Duodenal mucosa (tissue), 2 donors: Measurements from ENCODE around the gene MS4A1.
"Not testable (repeated sequence)": the region's sequence is repeated elsewhere in the genome, so short reads cannot be mapped to it uniquely, and the experiment has no call there.

Experiments
- H3K27ac ChIP-seq: one replicate; pipeline ENCODE4 v1.7.0; 2013; ENCODE audit warnings: low read depth, low read length
- H3K27me3 ChIP-seq, 2 donors: one replicate each; pipeline ENCODE4 v1.7.0; 2013; ENCODE audit warnings: low read length in 2 of 2, control low read depth in 1 of 2; ENCODE audit not compliant: insufficient read depth in 2 of 2, control insufficient read depth in 1 of 2
- H3K36me3 ChIP-seq, 2 donors: one replicate each; pipeline ENCODE4 v1.7.0; 2013; ENCODE audit warnings: low read length in 2 of 2, control low read depth in 1 of 2; ENCODE audit not compliant: insufficient read depth in 2 of 2, control insufficient read depth in 1 of 2
- H3K4me1 ChIP-seq, 2 donors: one replicate each; pipeline ENCODE4 v1.7.0; 2013; ENCODE audit warnings: low read length in 2 of 2, control low read depth in 1 of 2; ENCODE audit not compliant: insufficient read depth in 2 of 2, control insufficient read depth in 1 of 2
- H3K4me3 ChIP-seq, 2 donors: one replicate each; pipeline ENCODE4 v1.7.0; 2013; ENCODE audit warnings: low read length in 2 of 2, low read depth in 1 of 2
- H3K9ac ChIP-seq, 2 donors: one replicate each; pipeline ENCODE4 v1.7.0; 2013; ENCODE audit warnings: low read length in 2 of 2, low read depth in 1 of 2
- H3K9me3 ChIP-seq, 2 donors: one replicate each; pipeline ENCODE4 v1.7.0; 2013; ENCODE audit warnings: low read length in 2 of 2, control low read depth in 1 of 2; ENCODE audit not compliant: control insufficient read depth in 1 of 2

The MS4A1 gene

DNA sequence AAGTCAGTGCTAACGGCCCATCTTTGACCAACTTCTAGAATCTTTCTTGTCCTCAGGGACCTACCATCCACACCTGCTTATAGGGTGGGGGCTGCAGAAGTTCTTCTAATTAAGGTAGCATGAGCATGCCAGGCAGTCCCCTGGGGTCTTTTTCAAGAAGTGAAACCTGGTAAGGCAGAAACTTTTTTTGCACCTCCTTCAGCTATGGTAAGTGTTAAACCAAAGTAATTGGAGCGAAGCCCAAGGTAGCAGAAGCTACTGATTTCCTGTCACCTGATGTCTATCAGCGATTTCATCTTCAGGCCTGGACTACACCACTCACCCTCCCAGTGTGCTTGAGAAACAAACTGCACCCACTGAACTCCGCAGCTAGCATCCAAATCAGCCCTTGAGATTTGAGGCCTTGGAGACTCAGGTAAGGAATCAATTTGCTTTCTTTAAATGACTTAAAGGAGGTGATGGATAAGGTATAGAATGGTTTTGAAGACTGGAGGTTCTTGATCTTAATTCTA is at the start of gene MS4A1:
Gene MS4A1, plus strand, starts transcription at position 317 of the 512 bp plus-strand sequence. CDS start 6,528 bp downstream, outside the sequence.
- no peaks in the 10 kb centered on the region for H3K4me1 ChIP-seq
- H3K27ac ChIP-seq: no peak within 1 kb of the TSS

DNA sequence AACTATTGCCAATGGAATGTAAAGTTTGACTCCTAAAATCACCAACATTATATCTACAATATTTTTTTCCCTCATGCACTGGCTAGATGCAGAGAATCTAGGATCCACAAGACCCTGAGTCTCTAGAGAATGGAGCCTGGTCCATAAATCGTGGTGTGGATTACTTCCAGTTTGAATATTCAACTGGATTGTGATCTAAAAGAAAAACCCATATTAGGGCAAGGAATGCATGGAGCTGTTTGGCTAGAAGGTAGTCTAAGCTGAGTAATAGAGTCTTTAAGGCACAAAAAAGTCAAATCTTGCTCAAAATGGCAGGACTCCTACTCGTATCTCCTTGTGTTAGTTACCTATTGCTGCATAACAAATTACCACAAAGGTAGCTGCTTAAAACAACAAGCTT is 35.6 kb upstream of the MS4A1 start:
- Histone ChIP-seq H3K9me3 (no peaks in the 10 kb centered on the region), H3K4me1 (no peaks in the 10 kb centered on the region), H3K27ac (no peak overlapping the region), H3K27me3 (no peaks in the 10 kb centered on the region), H3K4me3 (no peak overlapping the region), H3K9ac (no peak overlapping the region), H3K36me3 (no peaks in the 10 kb centered on the region)

More for the DNA sequence above, at the start of gene MS4A1:
- Histone ChIP-seq H3K36me3 (no peaks in the 10 kb centered on the region), H3K4me3 (no peak within 1 kb of the TSS), H3K9ac (no peak within 1 kb of the TSS), H3K9me3 (no peaks in the 10 kb centered on the region), H3K27me3 (no peaks in the 10 kb centered on the region)

- Histone ChIP-seq H3K27ac (no peak overlapping the region), H3K9ac (no peak overlapping the region), H3K4me3 (no peak overlapping the region), H3K27me3 (no peaks in the 10 kb centered on the region), H3K9me3 (no peaks in the 10 kb centered on the region), H3K36me3 (no peaks in the 10 kb centered on the region), H3K4me1 (no peaks in the 10 kb centered on the region)
Measured at GRCh38 chr11:60422609-60423008, 33.0 kb upstream of the MS4A1 start.

- Histone ChIP-seq H3K27ac (no peak overlapping the region), H3K36me3 (no peaks in the 10 kb centered on the region), H3K4me3 (no peak overlapping the region), H3K9me3 (no peaks in the 10 kb centered on the region), H3K4me1 (no peaks in the 10 kb centered on the region), H3K9ac (no peak overlapping the region), H3K27me3 (no peaks in the 10 kb centered on the region)
Measured at GRCh38 chr11:60428517-60428916, 27.1 kb upstream of the MS4A1 start.

GRCh38 chr11:60429272-60429671 is 26.4 kb upstream of the MS4A1 start, which contains the start of gene MS4A5:
TSS of gene MS4A5 (plus strand) at chr11:60429572. CDS start at chr11:60429675, 103 bp downstream.
- Histone ChIP-seq H3K9me3 (no peaks in the 10 kb centered on the region), H3K36me3 (no peaks in the 10 kb centered on the region), H3K9ac (no peak within 1 kb of the TSS), H3K4me3 (no peak within 1 kb of the TSS), H3K27me3 (no peaks in the 10 kb centered on the region), H3K4me1 (no peaks in the 10 kb centered on the region), H3K27ac (no peak within 1 kb of the TSS)

DNA sequence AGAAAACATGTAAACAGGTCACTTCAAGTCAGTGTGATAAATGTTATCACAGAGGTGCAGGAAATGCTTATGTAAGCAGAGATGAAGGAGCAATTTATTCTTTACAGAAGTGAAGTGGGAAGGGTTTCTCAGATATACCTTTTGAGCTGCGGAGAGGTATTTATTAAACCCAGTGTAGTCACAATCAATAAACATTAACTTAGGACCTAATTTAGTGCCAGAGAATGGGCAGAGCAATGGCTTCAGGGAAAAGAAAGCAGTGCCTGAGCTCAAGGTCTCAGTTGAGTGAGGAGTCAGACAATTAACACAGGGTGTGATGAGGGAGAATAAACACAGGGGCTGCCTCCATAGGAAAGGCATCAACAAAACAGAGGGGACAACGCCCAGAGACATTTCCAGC is 24.4 kb upstream of the MS4A1 start:
- H3K36me3 ChIP-seq: no peaks in the 10 kb centered on the region
- H3K9ac ChIP-seq: no peak overlapping the region
- no peaks in the 10 kb centered on the region for H3K4me1 ChIP-seq
- no peak overlapping the region for H3K27ac ChIP-seq
- H3K27me3 ChIP-seq: no peaks in the 10 kb centered on the region
- no peaks in the 10 kb centered on the region for H3K9me3 ChIP-seq
- no peak overlapping the region for H3K4me3 ChIP-seq

DNA sequence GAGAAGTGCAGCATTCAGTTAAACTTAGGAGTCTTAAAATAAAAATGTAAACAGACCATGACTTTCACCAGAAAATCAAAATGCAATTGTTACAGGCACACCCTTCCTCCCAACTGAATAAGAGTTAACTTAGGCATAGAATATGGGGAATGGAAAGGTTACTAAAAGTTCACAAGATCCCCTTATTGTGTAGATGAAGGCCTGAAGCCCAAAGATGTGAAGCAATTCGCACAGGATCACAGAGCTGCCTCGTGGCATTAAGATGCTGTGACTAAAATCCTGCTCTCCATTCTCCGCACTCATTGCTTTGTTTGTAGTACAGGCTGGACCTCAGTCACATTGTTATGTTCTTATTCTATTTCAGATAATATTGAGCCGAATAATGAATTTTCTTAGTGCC is 22.2 kb upstream of the MS4A1 start:
- no peak overlapping the region for H3K4me3 ChIP-seq

GRCh38 chr11:60447070-60447469 is 8.6 kb upstream of the MS4A1 start:
- no peak overlapping the region for H3K27ac ChIP-seq
- H3K9ac ChIP-seq: no peak overlapping the region
- H3K9me3 ChIP-seq: no peaks in the 10 kb centered on the region
- H3K4me3 ChIP-seq: peak overlapping the region in 1 of 2 donors; percentile 50
- H3K36me3 ChIP-seq: no peaks in the 10 kb centered on the region
- H3K4me1 ChIP-seq: peaks cover 0 to 5% of the 10 kb centered on the region in 2 donors
- H3K27me3 ChIP-seq: no peaks in the 10 kb centered on the region

More for the DNA sequence above, 22.2 kb upstream of the MS4A1 start:
- Histone ChIP-seq H3K36me3 (no peaks in the 10 kb centered on the region), H3K27me3 (no peaks in the 10 kb centered on the region), H3K9me3 (no peaks in the 10 kb centered on the region), H3K4me1 (no peaks in the 10 kb centered on the region), H3K27ac (no peak overlapping the region), H3K9ac (no peak overlapping the region)

DNA sequence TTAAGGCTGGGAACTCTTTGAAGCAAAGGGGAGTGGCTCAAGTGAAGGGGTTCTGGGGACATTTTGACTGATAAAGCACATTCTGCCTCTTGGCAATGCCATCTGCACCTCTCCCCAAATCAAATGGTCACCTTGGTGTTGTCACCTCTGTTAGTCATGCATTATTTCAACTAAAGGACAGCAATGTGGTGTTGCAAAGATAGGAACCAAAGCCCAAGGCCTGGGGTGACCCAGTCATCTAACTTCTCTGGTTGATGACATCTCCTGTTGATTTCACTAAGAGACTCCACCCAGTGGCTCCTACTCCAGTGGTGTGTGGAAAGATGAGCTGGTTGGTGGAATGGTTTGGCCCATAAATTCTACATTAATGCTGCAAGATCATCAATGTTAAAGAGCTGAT is 7.8 kb upstream of the MS4A1 start:
- Histone ChIP-seq H3K4me1 (peaks cover 0 to 5% of the 10 kb centered on the region in 2 donors), H3K27ac (no peak overlapping the region), H3K9ac (no peak overlapping the region), H3K9me3 (no peaks in the 10 kb centered on the region), H3K4me3 (no peak overlapping the region), H3K27me3 (no peaks in the 10 kb centered on the region), H3K36me3 (no peaks in the 10 kb centered on the region)

DNA sequence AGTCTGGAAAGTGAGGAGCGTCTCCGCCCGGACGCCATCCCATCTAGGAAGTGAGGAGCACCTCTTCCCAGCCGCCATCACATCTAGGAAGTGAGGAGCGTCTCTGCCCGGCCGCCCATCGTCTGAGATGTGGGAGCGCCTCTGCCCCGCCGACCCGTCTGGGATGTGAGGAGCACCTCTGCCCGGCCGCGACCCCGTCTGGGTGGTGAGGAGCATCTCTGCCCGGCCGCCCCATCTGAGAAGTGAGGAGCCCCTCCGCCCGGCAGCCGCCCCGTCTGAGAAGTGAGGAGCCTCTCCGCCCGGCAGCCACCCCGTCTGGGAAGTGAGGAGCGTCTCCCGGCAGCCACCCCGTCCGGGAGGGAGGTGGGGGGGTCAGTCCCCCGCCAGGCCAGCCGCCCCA is 4.5 kb upstream of the MS4A1 start:
- not testable (repeated sequence) for H3K4me1 ChIP-seq, H3K36me3 ChIP-seq, H3K9me3 ChIP-seq, H3K4me3 ChIP-seq, H3K27ac ChIP-seq, H3K27me3 ChIP-seq, H3K9ac ChIP-seq

GRCh38 chr11:60454212-60454611 is 1.4 kb upstream of the MS4A1 start:
- no peaks in the 10 kb centered on the region for H3K4me1 ChIP-seq
- no peak overlapping the region for H3K9ac ChIP-seq
- H3K4me3 ChIP-seq: no peak overlapping the region
- no peaks in the 10 kb centered on the region for H3K9me3 ChIP-seq
- no peaks in the 10 kb centered on the region for H3K27me3 ChIP-seq
- H3K36me3 ChIP-seq: no peaks in the 10 kb centered on the region
- no peak overlapping the region for H3K27ac ChIP-seq
